Measurements from ENCODE around the gene CALCOCO1.
"Not testable (repeated sequence)": the region's sequence is repeated elsewhere in the genome, so short reads cannot be mapped to it uniquely, and the experiment has no call there.

CALCOCO1 gene

GRCh38 chr12:53734425-53734824 lies 7.2 kb upstream of the CALCOCO1 start:
- in situ Hi-C loops (cut with MboI; ENCODE audit: low sequenced_read_pairs): no loop called here

- in situ Hi-C loops (cut with MboI; ENCODE audit: low sequenced_read_pairs): no loop called here
Observed at GRCh38 chr12:53733807-53734200, 6.6 kb upstream of the CALCOCO1 start.

DNA sequence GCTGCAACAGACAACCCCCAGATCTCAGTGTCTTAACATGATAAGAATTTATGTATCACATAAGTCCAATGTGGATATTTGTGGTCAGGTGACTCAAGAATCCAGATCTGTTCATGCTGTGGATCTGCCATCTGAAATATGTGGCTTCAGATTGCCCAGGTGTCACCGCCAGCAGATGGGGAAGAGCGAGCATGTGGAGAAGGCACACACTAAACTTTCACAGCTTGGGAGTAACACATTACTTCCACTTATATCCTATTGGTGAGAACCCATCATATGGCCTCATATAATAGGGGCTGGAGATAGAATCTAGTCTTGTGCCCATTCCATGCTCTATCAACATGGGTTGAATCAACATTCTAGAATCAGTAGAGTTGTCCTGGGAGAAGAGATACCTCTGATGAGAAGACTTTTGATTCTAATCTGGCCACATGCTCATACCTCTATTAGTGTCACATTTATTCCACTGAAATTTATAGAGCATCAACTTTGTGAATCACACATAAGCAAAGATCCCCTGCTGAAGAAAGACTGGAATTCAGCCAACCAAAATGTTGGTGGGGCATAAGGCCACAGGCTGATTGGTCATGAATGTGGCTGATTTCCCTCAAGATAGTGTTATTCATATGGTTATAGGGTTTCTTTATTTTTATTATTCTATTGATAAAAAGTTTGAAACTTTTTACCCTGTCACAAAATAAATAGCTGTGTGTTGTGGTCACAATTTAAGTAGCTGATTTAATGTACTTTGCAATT lies 6.0 kb upstream of the CALCOCO1 start:
- in situ Hi-C loops (cut with MboI; ENCODE audit: low sequenced_read_pairs): no loop called here

DNA sequence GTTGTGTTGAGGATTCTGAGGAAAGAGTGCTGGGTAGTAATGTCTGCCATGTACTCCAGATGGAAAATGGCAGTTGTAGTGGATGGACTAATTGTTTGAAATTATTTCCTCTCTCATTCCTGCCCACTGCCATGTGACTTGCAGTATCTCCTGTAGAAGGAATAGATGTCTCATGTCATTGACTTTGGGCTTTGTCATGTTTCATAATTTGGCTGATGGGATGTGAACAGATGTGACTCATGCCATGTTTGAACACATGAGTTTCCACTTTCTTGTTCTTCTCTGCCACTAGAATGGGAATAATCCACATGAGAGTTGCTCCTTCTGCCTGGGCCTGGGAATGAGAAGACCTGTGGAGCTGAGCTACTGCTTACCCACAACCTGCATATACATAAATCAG lies 2.4 kb upstream of the CALCOCO1 start:
- in situ Hi-C loops (cut with MboI; ENCODE audit: low sequenced_read_pairs): no loop called here

DNA sequence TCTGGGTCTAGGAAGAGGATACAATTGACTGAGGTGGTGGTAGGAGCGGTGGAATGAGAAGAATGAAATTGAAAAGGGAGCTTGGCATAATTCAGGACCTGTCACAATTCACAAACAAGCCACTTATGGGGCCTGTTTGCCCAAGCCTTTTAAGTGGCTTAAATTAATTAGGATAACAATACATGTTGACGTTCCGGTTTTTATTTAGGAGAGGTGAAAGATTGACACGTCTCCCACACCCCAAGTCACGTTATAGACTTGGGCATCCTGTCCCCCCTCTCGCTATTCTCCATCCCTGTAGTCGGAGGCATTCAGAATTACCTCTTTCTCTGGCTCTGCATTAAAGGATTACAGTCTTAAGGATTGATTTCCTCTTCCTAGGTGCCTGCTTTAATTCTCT lies 954 bp upstream of the CALCOCO1 start:
- in situ Hi-C loops (cut with MboI; ENCODE audit: low sequenced_read_pairs): no loop called here

GRCh38 chr12:53726946-53727309 lies 324 bp downstream of the CALCOCO1 start:
- in situ Hi-C loops (cut with MboI; ENCODE audit: low sequenced_read_pairs): no loop called here

- in situ Hi-C loops (cut with MboI; ENCODE audit: low sequenced_read_pairs): no loop called here
Observed at GRCh38 chr12:53726341-53726740, 911 bp downstream of the CALCOCO1 start.

DNA sequence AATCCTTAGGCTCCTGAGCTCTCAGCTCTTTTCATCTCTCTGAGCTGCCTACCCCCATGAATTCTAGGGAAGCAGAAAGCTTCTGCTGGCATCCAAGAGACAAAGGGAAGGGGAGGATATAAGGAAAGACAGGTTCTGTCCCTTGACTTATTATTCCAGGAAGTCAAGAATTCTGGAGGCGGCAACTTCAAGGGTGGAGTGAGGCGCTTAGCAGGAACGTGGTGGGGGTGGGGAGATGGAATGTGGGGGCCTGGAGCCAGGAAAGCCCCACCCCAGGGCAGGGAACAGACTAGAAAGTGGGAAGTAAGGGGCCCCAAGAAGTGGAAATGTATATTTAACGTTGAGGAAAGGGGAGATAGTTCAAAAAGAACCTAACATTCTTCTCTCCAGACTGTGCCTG lies 1.4 kb downstream of the CALCOCO1 start:
- in situ Hi-C loops (cut with MboI; ENCODE audit: low sequenced_read_pairs): no loop called here

DNA sequence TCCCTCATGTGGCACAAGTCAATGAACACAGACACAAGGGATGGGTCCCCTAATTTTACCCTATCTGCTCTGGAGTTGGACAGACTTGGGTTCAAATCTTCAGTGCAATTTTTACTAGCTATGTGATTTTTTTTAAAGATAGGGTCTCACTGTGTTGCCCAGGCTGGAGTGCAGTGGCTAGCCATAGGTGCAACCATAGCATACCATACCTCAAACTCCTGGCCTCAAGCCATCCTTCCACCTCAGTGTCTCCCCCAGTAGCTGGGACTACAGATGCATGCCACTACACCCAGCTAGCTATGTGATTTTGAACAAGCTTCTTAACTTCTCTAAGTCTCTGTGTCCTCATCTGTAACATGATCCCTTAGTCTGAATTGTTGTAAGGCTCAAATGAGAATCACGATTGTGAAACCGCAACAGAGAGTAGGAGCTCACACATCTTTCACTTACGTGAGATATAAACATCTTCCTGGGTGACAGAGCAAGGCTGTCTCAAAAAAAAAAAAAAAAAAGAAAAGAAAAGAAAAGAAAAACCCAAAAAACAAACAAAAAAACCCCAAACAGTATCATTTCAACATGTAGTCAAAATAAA lies 4.7 kb downstream of the CALCOCO1 start:
- in situ Hi-C loops (cut with MboI; ENCODE audit: low sequenced_read_pairs): no loop called here

DNA sequence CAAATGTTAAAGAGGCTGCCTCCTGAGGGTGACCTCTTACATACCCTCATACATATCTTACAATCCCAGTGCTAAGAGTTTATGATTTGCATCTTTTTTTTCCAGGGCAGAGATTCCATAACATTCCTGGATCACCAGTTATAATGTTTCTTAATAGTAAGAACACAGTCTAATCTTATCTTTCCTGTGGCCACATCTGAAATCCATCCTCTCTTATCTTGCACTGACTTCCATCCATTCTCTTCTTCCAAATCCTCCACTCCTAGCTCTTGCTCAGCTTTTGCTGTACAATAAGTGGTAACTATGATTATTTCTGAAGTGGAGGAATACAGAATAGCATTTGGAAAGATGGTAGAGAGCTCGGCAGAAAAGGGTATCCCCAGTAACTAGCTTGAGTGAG lies 6.3 kb downstream of the CALCOCO1 start:
- in situ Hi-C loops (cut with MboI; ENCODE audit: low sequenced_read_pairs): no loop called here

GRCh38 chr12:53719649-53720048 lies 7.6 kb downstream of the CALCOCO1 start:
- in situ Hi-C loops (cut with MboI; ENCODE audit: low sequenced_read_pairs): no loop called here

GRCh38 chr12:53718567-53718966 lies 8.7 kb downstream of the CALCOCO1 start:
- in situ Hi-C loops (cut with MboI; ENCODE audit: low sequenced_read_pairs): not testable (repeated sequence)

DNA sequence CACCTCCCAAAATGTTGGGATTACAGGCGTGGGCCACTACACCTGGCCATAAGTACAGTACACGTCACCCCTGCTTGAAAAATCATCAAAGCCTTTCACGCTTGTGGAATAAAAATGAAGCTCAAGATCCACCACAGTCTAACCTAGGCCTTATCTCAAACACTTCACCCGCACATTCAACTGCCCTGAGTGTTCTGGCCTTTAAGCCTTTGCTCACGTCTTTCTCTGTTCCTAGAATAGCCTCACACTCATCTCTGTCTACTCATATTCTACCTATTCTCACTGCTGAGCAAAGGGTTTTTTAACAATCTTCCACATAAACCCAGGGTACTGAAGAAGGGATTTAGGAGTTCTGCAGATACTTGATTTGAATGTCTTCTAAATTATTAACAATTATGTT lies 9.9 kb downstream of the CALCOCO1 start:
- in situ Hi-C loops (cut with MboI; ENCODE audit: low sequenced_read_pairs): no loop called here

DNA sequence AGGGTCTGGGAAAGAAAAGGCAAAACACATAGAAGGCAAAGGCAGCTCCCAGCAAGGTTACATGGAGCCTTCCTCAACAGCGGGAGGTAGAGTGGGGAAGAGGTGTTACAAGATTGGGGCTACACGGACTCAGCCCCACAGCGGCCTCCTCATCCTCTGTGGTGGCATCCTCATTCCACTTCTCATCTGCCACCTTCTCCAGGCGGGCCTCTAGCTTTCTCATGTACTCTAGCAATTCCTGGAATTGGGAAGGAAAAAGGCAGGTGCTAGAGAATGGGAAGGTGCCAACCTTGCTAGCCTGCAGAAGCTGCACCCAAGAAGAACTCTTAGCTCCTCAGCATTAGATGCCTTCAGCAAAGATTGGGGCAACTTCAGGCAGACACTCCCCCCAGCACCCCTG lies 13.2 kb downstream of the CALCOCO1 start:
- in situ Hi-C loops (cut with MboI; ENCODE audit: low sequenced_read_pairs): no loop called here

GRCh38 chr12:53713516-53713915 lies 13.7 kb downstream of the CALCOCO1 start:
- in situ Hi-C loops (cut with MboI; ENCODE audit: low sequenced_read_pairs): no loop called here

GRCh38 chr12:53712059-53712643 lies 15.1 kb downstream of the CALCOCO1 start:
- in situ Hi-C loops (cut with MboI; ENCODE audit: low sequenced_read_pairs): no loop called here

DNA sequence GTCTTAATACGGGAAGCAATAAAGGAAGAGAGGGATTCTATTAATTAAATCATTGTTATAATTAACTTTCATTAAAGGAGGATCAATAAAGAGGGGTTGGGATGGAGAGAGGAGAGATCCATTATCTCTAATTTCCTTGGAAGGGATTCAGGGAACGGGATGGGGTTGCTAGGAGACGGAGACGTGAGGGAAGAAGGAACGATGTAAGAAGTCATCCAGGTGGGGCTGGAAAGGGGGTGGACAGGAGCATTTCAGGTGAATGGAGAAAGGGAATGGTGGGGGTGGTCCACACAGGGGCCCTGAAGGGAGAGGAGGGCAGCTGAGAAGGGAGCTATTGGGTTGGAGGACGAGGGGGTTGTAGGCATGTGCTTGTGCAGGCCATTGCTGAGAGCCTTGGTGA lies 17.2 kb downstream of the CALCOCO1 start:
- in situ Hi-C loops (cut with MboI; ENCODE audit: low sequenced_read_pairs): no loop called here

GRCh38 chr12:53709671-53710070 lies 17.6 kb downstream of the CALCOCO1 start:
- in situ Hi-C loops (cut with MboI; ENCODE audit: low sequenced_read_pairs): loop anchor here (10.0 kb wide), 1 partner anchor 505 kb away; no protein-coding TSS in a partner anchor

- in situ Hi-C loops (cut with MboI; ENCODE audit: low sequenced_read_pairs): loop anchor here (10.0 kb wide), 1 partner anchor 509 kb away; no protein-coding TSS in a partner anchor
Observed at GRCh38 chr12:53706080-53706479, 21.2 kb downstream of the CALCOCO1 start.

- in situ Hi-C loops (cut with MboI; ENCODE audit: low sequenced_read_pairs): loop anchor here (5.0 to 10.0 kb wide), 2 partner anchors 39 to 511 kb away; no protein-coding TSS in a partner anchor
Observed at GRCh38 chr12:53703756-53704155, 23.5 kb downstream of the CALCOCO1 start.

- in situ Hi-C loops (cut with MboI; ENCODE audit: low sequenced_read_pairs): loop anchor here (5.0 to 10.0 kb wide), 2 partner anchors 41 to 513 kb away; no protein-coding TSS in a partner anchor
Observed at GRCh38 chr12:53701518-53702264, 25.6 kb downstream of the CALCOCO1 start.
